ENCODE results near the gene AWAT1.
"Not testable (repeated sequence)": the region's sequence is repeated elsewhere in the genome, so short reads cannot be mapped to it uniquely, and the experiment has no call there.

AWAT1 gene

DNA sequence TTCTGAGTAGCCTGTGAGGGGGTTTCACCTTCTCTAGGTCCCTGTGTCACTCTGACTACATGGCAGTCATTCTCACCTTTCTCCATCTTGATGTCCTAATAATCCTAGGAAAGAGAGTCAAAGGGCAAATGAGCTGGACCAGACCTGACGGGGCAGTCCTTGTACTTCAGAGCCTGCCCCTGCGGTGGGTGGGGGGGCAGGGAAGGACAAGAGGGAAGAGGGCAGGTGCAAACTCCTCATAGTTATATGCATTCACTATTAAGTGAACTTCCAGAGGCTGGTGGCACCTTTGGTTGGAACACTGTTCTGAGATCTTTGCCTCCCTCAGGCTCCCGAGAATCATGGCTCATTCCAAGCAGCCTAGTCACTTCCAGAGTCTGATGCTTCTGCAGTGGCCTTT lies at the start of gene AWAT1:
Gene AWAT1 (plus strand): TSS at position 301 of the 400 bp plus-strand sequence. CDS start 41 bp downstream, at position 342.
- no peak for TF ChIP-seq CTCF (IDR thresholded peaks at IDR 0.05; ENCODE audit: control insufficient read depth, extremely low read depth, insufficient read depth)
- no peak within 1 kb of the TSS for H3K4me3 ChIP-seq (ENCODE audit: low read depth, low read length)
- DNase-seq (ENCODE audit: low read depth): no peak

DNA sequence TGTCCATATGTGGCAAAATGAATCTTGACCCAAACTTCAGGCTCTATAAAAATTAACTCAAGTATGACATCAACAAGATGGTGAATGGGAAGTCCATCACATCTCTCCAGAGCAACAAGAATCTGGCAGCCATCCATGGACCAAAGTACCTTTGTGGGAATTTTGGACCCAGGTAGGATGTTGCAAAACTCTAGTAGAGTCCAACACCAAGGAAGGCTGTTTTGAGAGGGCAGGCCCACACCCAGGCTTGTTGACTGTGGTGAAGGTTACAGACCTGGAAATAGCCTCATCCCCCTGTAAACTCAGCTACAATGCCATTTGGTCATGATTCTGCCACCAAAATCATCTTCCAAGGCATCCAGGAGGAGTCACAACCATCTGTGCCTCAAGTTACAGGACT lies 44.2 kb upstream of the AWAT1 start:
- TF ChIP-seq CTCF (IDR thresholded peaks at IDR 0.05; ENCODE audit: control insufficient read depth, extremely low read depth, insufficient read depth): no peak
- H3K4me3 ChIP-seq (ENCODE audit: low read depth, low read length): no peak overlapping the region
- DNase-seq (ENCODE audit: low read depth): no peak

- TF ChIP-seq CTCF (IDR thresholded peaks at IDR 0.05; ENCODE audit: control insufficient read depth, extremely low read depth, insufficient read depth): peak; percentile 57
- H3K4me3 ChIP-seq (ENCODE audit: low read depth, low read length): no peak overlapping the region
- peak; percentile 41 for DNase-seq (ENCODE audit: low read depth)
These were observed 37.3 kb upstream of the AWAT1 start for GRCh38 chrX:70196961-70197720.

GRCh38 chrX:70201732-70202131 lies 32.7 kb upstream of the AWAT1 start:
- TF ChIP-seq CTCF (IDR thresholded peaks at IDR 0.05; ENCODE audit: control insufficient read depth, extremely low read depth, insufficient read depth): no peak
- no peak overlapping the region for H3K4me3 ChIP-seq (ENCODE audit: low read depth, low read length)
- no peak for DNase-seq (ENCODE audit: low read depth)

DNA sequence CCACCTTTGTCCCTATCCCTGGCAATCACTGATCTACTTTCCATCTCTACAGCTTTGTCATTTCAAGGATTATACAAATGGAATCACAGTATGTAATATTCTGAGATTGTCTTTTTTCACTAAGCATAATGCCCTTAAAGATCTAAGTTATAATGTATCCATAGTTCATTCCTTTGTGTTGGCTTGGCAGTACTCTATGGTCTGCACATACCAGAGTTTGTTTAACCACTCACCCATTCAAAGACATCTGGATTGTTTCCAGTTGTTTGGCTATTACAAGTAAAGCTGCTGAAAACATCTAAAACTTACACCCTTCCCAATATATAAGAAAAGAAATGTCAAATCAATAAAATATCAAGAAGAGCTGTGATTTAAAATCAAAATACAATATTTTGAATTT lies 26.0 kb upstream of the AWAT1 start:
- H3K4me3 ChIP-seq (ENCODE audit: low read depth, low read length): no peak overlapping the region
- no peak for TF ChIP-seq CTCF (IDR thresholded peaks at IDR 0.05; ENCODE audit: control insufficient read depth, extremely low read depth, insufficient read depth)
- peak; percentile 19 for DNase-seq (ENCODE audit: low read depth)

DNA sequence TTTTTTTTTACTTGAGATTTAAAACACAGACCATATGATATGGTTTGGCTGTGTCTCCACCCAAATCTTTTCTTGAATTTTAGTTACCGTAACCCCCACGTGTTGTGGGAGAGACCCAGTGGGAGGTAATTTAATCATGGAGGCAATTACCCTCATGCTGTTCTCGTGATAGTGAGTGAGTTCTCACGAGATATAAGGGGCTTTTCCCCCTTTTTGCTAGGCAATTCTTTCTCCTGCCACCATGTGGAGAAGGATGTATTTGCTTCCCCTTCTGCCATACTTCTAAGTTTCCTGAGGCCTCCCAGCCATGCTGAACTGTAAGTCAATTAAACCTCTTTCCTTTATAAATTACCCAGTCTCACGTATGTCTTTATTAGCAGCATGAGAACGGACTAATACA lies 24.9 kb upstream of the AWAT1 start:
- DNase-seq (ENCODE audit: low read depth); H3K4me3 ChIP-seq (ENCODE audit: low read depth, low read length): not testable (repeated sequence)

- no peak overlapping the region for H3K4me3 ChIP-seq (ENCODE audit: low read depth, low read length)
- no peak for TF ChIP-seq CTCF (IDR thresholded peaks at IDR 0.05; ENCODE audit: control insufficient read depth, extremely low read depth, insufficient read depth)
- DNase-seq (ENCODE audit: low read depth): peak; percentile 95
These were observed 14.3 kb upstream of the AWAT1 start for GRCh38 chrX:70219938-70220764.

Measured in LNCaP clone FGC (cell line).